SK-N-SH treated with all-trans-retinoic acid at 6 μM for 48 hours (cell line): ENCODE data around the gene SEPTIN1.

ENCODE experiments used
- PATZ1 ChIP-seq: fragments of 250-450 bp; sonication (Bioruptor Pico); IDR thresholded peaks from 2 replicates; pipeline ENCODE4 v1.8.0; 2020; ENCODE audit warnings: mild to moderate bottlenecking, moderate library complexity, borderline replicate concordance
- TSHZ2 ChIP-seq: fragments of 250-450 bp; sonication (Bioruptor Pico); IDR thresholded peaks from 2 replicates; pipeline ENCODE4 v1.5.0; 2020; ENCODE audit warnings: mild to moderate bottlenecking, moderate library complexity
- ZC3H10 ChIP-seq: fragments of 250-450 bp; sonication (Bioruptor Pico); IDR thresholded peaks from 2 replicates; pipeline ENCODE4 v1.5.1; 2021; ENCODE audit warnings: mild to moderate bottlenecking, moderate library complexity
- ZFP30 ChIP-seq: fragments of 450-650 bp; formaldehyde crosslinking; IDR thresholded peaks from 2 replicates; pipeline ENCODE4 v1.5.0; 2022; ENCODE audit warnings: mild to moderate bottlenecking, moderate library complexity
- ZNF70 ChIP-seq: fragments of 450-650 bp; formaldehyde crosslinking; IDR thresholded peaks from 2 replicates; pipeline ENCODE4 v1.5.0; 2020; ENCODE audit warnings: mild to moderate bottlenecking, moderate library complexity
- ZNF8 ChIP-seq: fragments of 450-650 bp; formaldehyde crosslinking; IDR thresholded peaks from 2 replicates; pipeline ENCODE4 v1.5.0; 2020; ENCODE audit warnings: mild to moderate bottlenecking, moderate library complexity

- no peak for TF ChIP-seq ZNF8 (CRISPR knock-in tag)
- TF ChIP-seq ZFP30 (CRISPR knock-in tag): no peak
- no peak for TF ChIP-seq TSHZ2
- TF ChIP-seq PATZ1: no peak
- no peak for TF ChIP-seq ZC3H10 (CRISPR knock-in tag)
- no peak for TF ChIP-seq ZNF70 (CRISPR knock-in tag)
These were observed 28.8 kb downstream of the SEPTIN1 start for GRCh38 chr16:30353438-30354129.
